AG09319 (cell line): Measurements from ENCODE around the gene GPR39.
A peak's percentile ranks its signal among the peaks of the same experiment; 100 is the strongest.
"Not testable (repeated sequence)": the region's sequence is repeated elsewhere in the genome, so short reads cannot be mapped to it uniquely, and the experiment has no call there.

Experiments used
- DNase-seq: peaks from one replicate; pipeline ENCODE4 v3.0.0-alpha.2; 2010; ENCODE audit warnings: low read depth; ENCODE audit errors: extremely low read depth
- CTCF ChIP-seq: IDR thresholded peaks from 2 replicates; pipeline ENCODE4 v1.5.1; 2011; ENCODE audit warnings: low read depth, mild to moderate bottlenecking, inconsistent platforms, low read length, moderate library complexity

GPR39 gene

GRCh38 chr2:132521341-132521740, 104.7 kb downstream of the GPR39 start:
- no peak for TF ChIP-seq CTCF
- DNase-seq, result no peak

GRCh38 chr2:132522901-132523300, 106.3 kb downstream of the GPR39 start:
- no peak for DNase-seq
- no peak for TF ChIP-seq CTCF

- not testable (repeated sequence) for DNase-seq
These were observed 120.5 kb downstream of the GPR39 start for GRCh38 chr2:132537061-132537460.

- no peak for DNase-seq
- TF ChIP-seq CTCF, result no peak
These were observed 121.8 kb downstream of the GPR39 start for GRCh38 chr2:132538331-132538855.

DNA sequence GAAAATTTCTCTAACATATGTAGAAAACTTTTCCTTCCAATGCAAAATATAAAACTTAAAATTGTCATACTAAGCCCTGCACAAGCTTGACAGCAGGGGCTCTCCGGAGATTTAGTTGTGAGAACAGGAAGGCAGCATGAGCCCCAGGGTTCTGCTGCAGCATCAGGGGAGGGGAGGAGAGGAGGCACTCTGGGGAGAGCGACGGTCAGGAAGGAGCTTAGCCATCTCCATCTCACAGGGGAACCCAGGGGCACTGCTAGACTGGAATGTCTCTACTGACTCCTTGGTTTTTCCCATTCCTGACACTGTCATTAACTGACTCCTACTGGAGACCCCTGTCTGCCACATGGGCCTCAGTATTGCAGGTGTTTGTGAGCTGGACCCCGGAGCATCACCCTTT, 123.6 kb downstream of the GPR39 start:
- no peak for DNase-seq
- TF ChIP-seq CTCF, result no peak

DNA sequence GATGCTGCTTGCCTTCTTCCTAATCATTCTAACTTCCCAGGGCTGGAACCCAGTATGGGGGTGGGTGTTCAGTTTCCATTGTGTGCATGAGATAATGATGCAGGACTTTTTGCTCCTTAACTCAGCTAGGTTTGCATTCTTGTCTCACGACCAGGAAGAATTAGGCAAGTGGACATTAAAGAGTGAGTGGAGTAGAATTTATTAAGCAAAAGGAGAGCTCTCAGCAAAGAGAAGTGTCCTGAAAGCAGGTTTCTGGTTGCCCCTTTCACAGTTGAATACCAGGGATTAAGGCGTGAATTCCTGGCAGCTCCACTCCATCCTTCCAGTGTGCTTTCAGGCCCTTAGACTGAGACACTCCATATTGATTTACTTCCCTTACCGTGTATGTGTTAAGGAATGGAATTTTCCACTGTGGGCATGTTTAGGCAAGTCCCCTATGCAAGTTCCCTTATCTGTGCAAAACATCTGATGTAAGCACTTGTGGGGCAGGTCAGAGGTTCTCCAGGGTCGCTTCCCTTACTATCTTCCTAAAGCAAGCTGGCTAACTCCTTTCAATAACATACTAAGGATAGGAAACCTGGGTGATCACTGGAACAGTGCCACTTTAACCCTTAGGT, 126.5 kb downstream of the GPR39 start:
- DNase-seq, result no peak
- TF ChIP-seq CTCF, result no peak

- DNase-seq, result no peak
- TF ChIP-seq CTCF, result no peak
These were observed 127.5 kb downstream of the GPR39 start for GRCh38 chr2:132544006-132544630.

DNA sequence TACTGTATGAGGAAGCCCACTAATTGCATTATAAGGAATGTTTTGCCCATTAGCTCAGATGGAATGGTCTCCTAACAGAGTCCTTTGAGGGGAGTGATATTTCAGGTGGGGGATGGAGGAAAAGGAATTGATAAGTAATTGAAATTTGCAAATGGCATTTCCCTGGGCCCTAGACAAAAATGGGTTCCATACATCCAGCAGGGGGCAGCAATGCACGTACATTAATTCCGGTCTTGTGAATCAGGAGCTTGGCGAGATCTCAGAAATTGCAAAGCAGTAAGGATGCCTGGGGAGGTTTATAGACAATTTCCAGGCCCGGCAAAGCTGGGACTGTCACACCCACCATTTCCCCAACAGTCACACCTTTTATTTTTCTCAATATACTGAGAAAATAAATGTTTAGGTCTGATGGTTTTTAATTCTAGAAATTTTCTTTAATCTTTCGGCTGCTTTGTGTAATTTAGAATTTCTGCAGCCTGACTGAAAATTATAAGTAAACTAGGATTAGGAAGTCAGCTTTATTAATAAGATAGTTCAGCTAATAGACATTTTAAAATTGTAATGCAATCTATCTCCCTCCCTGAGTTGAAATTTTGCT, 130.6 kb downstream of the GPR39 start:
- peak; percentile 64 for TF ChIP-seq CTCF
- peak; percentile 62 for DNase-seq
